ENCODE measurements around the gene MYBPC3. TPM values are rescaled to one million over a fixed set of nuclear protein-coding genes. Genes with fewer than 3 reads are reported as not detected.

MYBPC3 gene
- total and polyA plus RNA-seq, 10 of the 15 experiments (the other 5 are each of a cell fraction or from before 2014, with no cell fraction given): 0.03 to 0.08 (median 0.03) TPM; not detected in 7

GRCh38 chr11:47383071-47383470 is 30.6 kb upstream of the MYBPC3 start (continued):
- TF ChIP-seq E2F4 (IDR thresholded peaks at IDR 0.05; ENCODE audit: low read depth, low read length): no peak
- no peak for TF ChIP-seq ZSCAN29 (IDR thresholded peaks at IDR 0.05)
- no peak for TF ChIP-seq ZNF592 (IDR thresholded peaks at IDR 0.05)
- TF ChIP-seq CREM (IDR thresholded peaks at IDR 0.05; ENCODE audit: low read depth): no peak
- TF ChIP-seq TAF1 (IDR thresholded peaks at IDR 0.05; ENCODE audit: borderline replicate concordance, low read depth, low read length): no peak
- TF ChIP-seq HDAC6 (IDR thresholded peaks at IDR 0.05; ENCODE audit: unreplicated experiment): no peak

GRCh38 chr11:47380078-47380477 is 27.6 kb upstream of the MYBPC3 start:
- intact Hi-C loops (cut with micrococcal nuclease; ENCODE audit: unreplicated experiment): no loop called here
- ChIA-PET RAD21 (ENCODE audit: unreplicated experiment) (interaction anchor here (0.5 kb wide), 1 partner anchor 36 kb away, joined by 3 read pairs; no protein-coding TSS in a partner anchor), POLR2A (interaction anchor here (0.6 to 5.0 kb wide), 3 partner anchors 11 to 108 kb away, joined by 3 to 94 read pairs (median 57); no protein-coding TSS in a partner anchor), SMC1A (ENCODE audit: uncharacterized antibody, unreplicated experiment) (interaction anchor here (3.1 kb wide), 1 partner anchor 12 kb away, joined by 36 read pairs; no protein-coding TSS in a partner anchor), CTCF (interaction anchor here (2.9 kb wide), 1 partner anchor 12 kb away, joined by 16 read pairs; no protein-coding TSS in a partner anchor)
- Histone ChIP-seq H3K27me3 (replicated peaks in 1 of 2; ENCODE audit: control insufficient read depth in 2 of 2, insufficient read depth in 2 of 2, low read length in 1 of 2) (no peaks in the 10 kb centered on the region), H3K4me1 (ENCODE audit: control insufficient read depth, insufficient read depth, low read length) (peaks cover 16% of the 10 kb centered on the region), H3K79me2 (ENCODE audit: control insufficient read depth, insufficient read depth, low read length) (peaks cover 35% of the 10 kb centered on the region), H3K4me2 (ENCODE audit: control insufficient read depth, insufficient read depth) (no peak overlapping the region), H3K4me3 (no peak overlapping the region), H2AFZ (ENCODE audit: control insufficient read depth, low read depth, low read length) (no peak overlapping the region), H4K20me1 (ENCODE audit: control insufficient read depth, insufficient read depth) (no peaks in the 10 kb centered on the region), H3K9ac (ENCODE audit: control insufficient read depth, insufficient read depth, low read length) (no peak overlapping the region), H3K9me3 (replicated peaks; ENCODE audit: control insufficient read depth, insufficient read depth, low read length) (no peaks in the 10 kb centered on the region), H3K36me3 (ENCODE audit: control insufficient read depth in 2 of 2, insufficient read depth in 2 of 2, low read length in 1 of 2) (peaks cover 1 to 2% of the 10 kb centered on the region in 2 experiments; a peak in 3 of 4 replicates), H3K27ac (ENCODE audit: control insufficient read depth, insufficient read depth) (no peak overlapping the region)
- no peak for DNase-seq (ENCODE audit: low read depth, low spot score)
- no peak for FAIRE-seq
- no peak for ATAC-seq
- 98% methylated on average over 2 of the region's 2 CpGs for WGBS (ENCODE audit: insufficient coverage, insufficient replicate concordance, low lambda C conversion rate, missing lambda C conversion rate)
- no peak for TF ChIP-seq CHD4 (IDR thresholded peaks at IDR 0.05)
- TF ChIP-seq FOXK2 (IDR thresholded peaks at IDR 0.05): peak; percentile 6; the same call in 1 of the 2 replicates
- in situ Hi-C loops (cut with MboI): no loop called here
- BruUV-seq (replicated peaks): no TSS peak

Data from GM12878 (cell line).